ENCODE data around the gene NEURL3.
"Not testable (repeated sequence)": the region's sequence is repeated elsewhere in the genome, so short reads cannot be mapped to it uniquely, and the experiment has no call there.

The NEURL3 gene

DNA sequence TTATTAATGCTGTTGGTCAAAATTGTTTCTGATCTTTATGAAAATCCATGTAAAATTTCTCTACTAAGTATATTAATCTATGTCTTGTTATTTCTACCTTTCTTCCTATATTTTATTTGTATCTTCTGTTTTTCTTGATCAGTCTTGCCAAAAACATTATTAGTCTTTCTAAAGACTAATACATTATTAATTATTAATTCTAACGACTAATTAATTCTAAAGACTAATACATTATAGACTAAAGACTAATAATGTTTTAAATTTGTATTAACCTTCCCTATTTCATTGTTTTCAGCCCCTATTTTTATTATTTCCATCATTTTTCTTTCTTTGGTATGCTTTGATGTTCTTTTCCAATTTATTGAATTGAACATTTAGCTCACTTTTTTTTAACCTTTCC, 27.7 kb downstream of the NEURL3 start:
- DNase-seq = no peak

DNA sequence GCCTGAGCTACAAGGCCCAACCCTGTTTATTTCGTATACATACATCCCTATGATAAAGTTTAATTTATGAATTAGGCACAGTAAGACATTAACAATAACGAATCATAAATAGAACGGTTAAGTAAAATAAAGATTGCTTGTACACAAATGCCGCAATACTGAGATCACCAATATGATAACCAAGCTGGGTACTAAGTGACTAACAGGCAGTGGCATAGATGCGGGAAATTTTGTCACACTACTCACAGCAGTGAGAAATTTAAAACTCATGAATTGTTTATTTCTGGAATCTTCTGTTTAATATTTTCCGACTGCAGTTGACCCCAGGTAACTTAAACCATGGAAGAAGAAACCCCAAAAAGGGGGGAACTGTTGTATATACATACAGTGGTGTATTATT, 33.4 kb downstream of the NEURL3 start:
- no peak for DNase-seq

DNA sequence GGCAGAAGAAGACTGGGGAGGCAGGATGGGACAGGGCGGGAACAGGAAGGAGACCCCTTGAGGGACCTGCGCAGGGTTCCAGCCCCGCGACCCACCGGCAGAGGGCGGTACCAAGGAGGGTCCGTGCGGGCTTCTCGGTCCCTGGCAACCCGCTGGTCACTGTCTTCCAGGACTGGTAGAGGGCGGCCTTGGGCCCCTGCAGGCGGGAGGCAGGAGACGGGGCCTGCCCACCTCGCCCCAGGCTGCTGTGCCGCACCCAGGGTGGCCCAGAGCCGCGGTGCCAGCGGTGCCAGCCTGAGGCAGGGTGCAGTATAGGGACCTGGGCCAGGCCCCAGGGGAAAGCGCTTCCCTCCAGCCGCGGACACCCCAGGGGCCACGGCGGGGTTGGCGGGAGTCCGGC, 34.5 kb downstream of the NEURL3 start:
- no peak for DNase-seq

DNA sequence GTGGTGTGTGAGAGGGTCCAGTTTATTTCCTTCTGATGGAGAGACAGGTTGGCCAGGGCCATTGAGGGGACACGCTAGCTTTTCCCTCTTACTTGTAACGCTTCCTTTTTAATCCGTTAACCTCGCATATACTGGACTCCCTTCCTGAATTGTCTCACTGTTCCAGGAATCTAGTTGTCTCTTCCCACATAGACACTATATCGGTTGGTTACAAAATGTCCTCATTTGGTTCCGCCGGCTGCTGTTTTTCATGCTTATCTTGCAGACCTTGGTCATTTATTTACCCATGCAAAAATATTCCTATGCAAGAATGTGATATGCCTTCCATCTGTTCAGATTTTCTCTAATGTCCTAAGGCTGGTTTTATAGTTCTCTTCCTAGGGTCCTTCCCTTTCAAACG, 35.0 kb downstream of the NEURL3 start:
- DNase-seq = no peak

DNA sequence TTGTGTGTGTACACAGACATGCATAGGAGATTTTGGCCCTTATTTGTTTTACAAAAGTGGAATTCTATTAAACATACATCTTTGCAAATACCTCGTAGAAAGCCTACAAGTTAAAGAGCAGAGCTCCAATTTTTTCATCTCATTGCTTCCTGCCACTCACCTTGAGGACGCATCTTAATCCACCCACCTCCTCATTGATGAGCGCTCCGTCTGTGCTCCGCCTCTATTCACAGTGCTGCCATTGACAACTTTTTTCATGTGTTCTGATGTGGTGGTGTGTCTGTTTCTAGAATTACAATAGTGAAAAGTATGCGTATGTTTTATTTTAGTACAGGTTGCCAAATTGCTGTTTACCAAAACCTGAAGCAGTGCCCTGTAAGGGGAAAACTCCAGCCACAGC, 36.3 kb downstream of the NEURL3 start:
- no peak for DNase-seq

DNA sequence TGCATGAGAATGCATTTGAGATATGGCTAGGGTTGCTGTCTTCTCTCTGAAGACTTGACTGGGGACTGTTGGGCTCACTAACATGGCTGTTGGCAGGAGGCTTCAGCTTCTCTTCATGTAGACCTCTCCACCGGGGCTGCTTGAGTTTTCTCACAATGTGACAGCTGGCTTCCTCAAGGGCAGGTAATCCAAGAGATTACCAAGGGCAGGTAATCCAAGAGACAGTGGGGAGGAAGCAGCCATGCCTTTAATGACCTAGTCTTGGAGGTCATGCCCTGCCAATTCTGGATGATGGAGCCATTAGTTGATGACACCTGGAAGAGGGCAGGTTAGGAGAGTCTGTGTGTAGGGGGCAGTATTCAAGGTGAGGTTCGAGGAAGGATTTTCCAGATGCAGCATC, 40.5 kb downstream of the NEURL3 start:
- no peak for DNase-seq

DNA sequence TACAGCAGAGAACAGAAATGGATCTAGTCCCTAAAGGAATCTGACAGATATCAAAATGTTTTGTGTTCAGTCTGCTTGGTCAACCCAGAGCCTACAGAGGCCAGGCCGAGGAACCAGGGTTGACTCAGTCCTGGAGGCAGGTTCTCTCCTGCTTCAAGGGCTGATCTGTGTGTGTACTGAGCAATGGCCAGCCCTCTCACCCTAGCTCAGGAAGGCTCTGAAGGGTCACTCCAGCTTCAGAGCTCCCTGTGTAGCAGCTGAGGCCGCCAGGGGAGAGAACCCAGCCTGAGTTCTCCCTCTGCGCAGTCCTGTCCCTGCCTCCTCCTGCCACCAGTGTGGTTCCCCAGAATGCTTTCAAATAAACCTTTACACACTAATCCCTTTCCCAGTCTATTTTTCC, 41.1 kb downstream of the NEURL3 start:
- no peak for DNase-seq

DNA sequence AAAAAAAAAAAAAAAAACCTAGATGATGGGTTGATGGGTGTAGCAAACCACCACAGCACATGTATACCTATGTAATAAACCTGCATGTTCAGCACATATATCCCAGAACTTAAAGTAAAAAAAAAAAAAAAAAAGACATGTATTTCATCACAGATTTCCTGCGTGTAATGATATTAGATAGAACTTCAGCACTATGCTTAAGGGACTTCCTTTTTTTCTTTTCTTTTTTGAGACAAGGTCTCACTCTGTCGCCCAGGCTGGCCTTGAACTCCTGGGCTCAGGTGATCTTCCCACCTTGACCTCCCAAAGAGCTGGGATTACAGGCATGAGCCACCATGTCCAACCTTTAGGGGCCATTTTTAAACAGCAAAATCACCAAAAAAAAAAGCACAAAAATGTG, 42.0 kb downstream of the NEURL3 start:
- no peak for DNase-seq

DNA sequence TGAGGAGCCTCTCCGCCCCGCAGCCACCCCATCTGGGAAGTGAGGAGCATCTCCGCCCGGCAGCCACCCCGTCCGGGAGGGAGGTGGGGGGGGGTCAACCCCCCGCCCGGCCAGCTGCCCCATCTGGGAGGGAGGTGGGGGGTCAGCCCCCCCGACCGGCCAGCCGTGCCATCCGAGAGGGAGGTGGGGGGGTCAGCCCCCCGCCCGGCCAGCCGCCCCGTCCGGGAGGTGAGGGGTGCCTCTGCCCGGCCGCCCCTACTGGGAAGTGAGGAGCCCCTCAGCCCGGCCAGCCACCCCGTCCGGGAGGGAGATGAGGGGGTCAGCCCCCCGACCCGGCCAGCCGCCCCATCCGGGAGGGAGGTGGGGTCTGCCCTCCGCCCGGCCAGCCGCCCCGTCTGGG, 43.5 kb downstream of the NEURL3 start:
- not testable (repeated sequence) for DNase-seq

DNA sequence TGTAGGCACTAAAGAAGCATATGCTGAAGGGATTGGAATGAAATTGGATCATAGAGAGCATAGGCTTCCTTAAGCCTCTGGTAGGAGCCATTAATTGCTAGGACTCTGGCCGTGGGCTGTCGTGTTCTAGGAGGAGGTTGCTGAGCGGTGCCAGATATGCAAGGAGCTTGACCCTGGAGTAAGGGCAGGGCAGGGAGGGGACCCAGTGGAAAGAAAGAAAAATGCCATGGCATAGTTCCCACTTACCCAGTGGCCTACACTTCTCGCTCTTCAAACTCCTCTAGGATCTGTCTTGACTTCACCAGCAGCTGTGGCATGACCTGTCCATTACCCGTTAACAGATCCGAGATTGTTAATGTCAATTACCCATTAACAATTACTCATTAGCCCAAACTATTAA, 53.1 kb downstream of the NEURL3 start:
- no peak for DNase-seq

DNA sequence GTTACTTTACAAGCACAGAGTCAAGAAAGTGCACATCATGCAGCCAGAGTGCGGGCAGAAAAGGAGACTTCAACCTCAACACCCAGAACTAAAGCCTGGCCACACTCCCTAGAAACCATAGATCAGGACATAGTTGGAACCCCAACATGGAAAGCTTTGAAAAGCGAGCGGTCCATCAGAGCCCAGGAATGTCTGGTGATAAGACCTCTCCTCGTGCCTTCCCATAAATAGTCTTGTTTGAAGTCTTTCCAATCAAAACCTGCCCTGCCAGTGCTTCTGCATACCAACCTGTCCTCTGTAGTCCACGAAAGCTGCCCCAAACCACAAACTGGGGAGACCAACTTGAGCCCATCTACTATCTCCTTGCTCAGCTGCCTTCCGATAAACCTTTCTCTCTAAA, 55.5 kb downstream of the NEURL3 start:
- no peak for DNase-seq

DNA sequence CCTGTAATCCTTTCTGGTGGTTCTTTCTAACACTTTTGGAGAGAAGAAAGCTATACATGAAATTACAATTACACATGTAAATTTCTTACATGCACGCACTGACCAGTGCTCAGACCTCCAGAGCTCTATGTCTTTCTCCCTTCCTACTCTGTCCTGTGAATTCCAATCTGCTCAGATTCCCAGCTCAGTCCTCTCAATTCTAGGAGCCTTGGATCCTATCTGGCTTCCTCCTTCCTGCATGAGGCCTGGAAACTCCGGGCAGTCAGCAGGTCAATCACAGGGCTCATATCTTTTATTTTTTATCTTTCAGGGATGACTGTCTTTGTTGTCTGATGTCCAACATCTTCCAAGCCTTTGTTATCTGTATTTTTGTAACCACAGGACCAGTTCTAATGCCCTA, 56.0 kb downstream of the NEURL3 start:
- DNase-seq = no peak

DNA sequence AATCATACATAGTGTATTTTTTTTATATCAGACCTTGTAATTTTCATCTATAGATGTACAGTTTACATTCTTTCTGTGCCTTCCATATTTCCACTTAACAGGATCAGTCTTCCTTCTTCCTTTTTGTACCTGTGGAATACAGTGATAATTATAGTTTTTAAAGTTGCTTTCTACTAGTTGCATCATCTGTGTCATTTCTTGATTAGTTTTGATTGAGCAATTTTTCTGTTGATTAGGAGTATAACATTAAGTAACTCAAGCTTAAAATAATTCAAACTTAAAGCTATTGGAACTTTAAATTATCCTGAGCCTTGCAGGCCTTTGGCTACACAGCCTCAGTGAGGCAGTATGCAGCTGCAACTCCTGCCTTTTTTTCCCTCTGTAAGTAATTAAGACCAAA, 57.4 kb downstream of the NEURL3 start:
- no peak for DNase-seq

All from left hindlimb (tissue), 1 donor.